ENCODE measurements around the gene HMGB3.
"Not testable (repeated sequence)": the region's sequence is repeated elsewhere in the genome, so short reads cannot be mapped to it uniquely, and the experiment has no call there.

GRCh38 chrX:150987687-150988086 lies 4.6 kb downstream of the HMGB3 start:
- not testable (repeated sequence) for TF ChIP-seq PBX3 (IDR thresholded peaks at IDR 0.05); MXI1 (IDR thresholded peaks at IDR 0.05; ENCODE audit: low read depth, low read length); EP300 (IDR thresholded peaks at IDR 0.05; ENCODE audit: borderline replicate concordance in 1 of 2, low read depth in 1 of 2, low read length in 1 of 2); CTCF (IDR thresholded peaks at IDR 0.05); FOXM1 (IDR thresholded peaks at IDR 0.05; ENCODE audit: low read depth)

Measured in SK-N-SH (cell line).